ENCODE measurements around the gene LMX1B.

The LMX1B gene

DNA sequence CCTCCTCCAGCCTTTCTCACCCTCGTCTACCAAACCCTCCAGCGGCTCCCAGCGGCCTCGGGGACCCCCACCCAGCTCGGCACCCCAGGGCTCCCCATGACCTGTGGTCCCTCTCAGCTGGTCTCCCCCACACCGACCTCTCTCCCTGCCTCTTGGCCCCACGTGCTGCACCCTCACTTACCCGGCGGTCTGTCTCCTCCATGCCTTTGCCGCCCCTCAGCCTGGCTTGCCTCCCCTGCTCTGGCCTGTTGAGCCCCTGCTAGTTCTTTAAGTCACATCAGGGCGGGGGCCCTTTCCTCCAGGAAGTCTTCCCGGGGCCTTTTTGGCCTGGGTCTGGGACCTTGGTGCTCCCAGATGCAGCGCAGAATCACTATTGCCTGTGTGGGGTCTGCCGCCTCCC is 81.5 kb downstream of the LMX1B start:
- DNase-seq (ENCODE audit: low read depth), result no peak

DNA sequence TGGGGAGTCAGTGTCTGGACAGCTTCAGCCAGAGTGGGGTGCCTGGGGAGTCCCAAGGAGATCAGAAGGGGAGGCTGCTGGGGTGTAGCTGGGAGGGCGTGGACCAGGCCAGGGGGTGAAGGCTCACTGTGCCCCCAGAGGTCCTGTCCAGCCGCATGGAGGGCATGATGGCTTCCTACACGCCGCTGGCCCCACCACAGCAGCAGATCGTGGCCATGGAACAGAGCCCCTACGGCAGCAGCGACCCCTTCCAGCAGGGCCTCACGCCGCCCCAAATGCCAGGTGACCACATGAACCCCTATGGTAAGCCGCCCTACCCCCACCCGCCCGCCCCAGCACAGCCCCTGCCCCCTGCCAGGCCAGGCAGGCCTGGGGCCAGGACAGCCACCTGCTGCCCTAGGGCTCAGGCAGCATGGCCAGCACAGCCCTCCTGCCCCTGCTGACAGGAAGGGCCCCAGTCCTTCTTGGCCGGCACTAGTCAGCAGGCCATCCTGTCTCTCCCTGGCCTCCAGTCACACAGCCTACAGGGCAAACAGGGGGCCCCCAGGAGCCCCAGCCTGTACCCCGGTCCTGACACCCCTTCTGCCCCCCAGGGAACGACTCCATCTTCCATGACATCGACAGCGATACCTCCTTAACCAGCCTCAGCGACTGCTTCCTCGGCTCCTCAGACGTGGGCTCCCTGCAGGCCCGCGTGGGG is 82.1 kb downstream of the LMX1B start:
- no peak overlapping the region for H3K4me3 ChIP-seq (ENCODE audit: low read depth, low read length)
- TF ChIP-seq MYC (IDR thresholded peaks at IDR 0.05; ENCODE audit: low read depth, low read length), result no peak
- TF ChIP-seq, protein P1, sequence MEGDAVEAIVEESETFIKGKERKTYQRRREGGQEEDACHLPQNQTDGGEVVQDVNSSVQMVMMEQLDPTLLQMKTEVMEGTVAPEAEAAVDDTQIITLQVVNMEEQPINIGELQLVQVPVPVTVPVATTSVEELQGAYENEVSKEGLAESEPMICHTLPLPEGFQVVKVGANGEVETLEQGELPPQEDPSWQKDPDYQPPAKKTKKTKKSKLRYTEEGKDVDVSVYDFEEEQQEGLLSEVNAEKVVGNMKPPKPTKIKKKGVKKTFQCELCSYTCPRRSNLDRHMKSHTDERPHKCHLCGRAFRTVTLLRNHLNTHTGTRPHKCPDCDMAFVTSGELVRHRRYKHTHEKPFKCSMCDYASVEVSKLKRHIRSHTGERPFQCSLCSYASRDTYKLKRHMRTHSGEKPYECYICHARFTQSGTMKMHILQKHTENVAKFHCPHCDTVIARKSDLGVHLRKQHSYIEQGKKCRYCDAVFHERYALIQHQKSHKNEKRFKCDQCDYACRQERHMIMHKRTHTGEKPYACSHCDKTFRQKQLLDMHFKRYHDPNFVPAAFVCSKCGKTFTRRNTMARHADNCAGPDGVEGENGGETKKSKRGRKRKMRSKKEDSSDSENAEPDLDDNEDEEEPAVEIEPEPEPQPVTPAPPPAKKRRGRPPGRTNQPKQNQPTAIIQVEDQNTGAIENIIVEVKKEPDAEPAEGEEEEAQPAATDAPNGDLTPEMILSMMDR (IDR thresholded peaks at IDR 0.05; ENCODE audit: low read depth, low read length), result no peak
- no peak for DNase-seq (ENCODE audit: low read depth)

More for the DNA sequence above, 81.5 kb downstream of the LMX1B start:
- TF ChIP-seq, protein P2, sequence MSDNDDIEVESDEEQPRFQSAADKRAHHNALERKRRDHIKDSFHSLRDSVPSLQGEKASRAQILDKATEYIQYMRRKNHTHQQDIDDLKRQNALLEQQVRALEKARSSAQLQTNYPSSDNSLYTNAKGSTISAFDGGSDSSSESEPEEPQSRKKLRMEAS (IDR thresholded peaks at IDR 0.05; ENCODE audit: low read depth, low read length), result no peak
- TF ChIP-seq MYC (IDR thresholded peaks at IDR 0.05; ENCODE audit: low read depth, low read length) (no peak), POLR2A (IDR thresholded peaks at IDR 0.05; ENCODE audit: extremely low read depth, insufficient read length) (no peak)
- TF ChIP-seq, protein P1 (IDR thresholded peaks at IDR 0.05; ENCODE audit: low read depth, low read length), result no peak
- H3K4me3 ChIP-seq (ENCODE audit: low read depth, low read length), result no peak overlapping the region

DNA sequence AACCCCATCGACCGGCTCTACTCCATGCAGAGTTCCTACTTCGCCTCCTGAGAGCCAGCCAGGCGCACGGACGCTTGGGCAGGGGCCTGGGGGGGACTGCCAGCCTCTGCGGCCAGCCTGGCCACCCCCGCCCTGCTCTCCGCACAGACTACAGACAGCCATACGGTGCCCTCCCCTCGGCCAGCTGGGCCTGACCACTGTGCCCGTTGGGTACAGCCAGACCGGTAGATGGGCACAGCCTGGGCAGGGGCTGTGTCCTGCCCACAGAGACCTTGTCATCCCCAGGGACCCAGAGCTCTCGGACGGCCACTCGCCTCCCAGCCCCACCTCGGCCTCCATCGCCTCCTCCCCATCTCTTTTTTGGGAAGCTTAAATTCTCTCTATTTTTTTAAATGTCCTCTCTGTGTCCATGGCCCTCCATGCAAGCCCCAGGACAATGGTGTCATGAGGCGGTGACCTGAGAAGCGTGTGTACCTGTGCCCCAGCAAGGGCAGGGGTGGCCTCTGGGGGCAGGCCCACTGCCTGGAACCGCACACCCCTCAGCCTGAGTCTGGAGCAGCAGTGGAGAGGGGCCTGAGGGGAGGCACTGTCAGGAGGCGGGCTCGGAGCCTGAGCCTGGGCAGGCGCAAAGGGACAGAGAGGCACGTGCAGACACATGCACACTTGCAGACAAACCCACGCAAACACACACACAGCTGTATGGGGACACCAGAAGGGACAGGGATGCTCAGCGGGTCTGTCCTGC is 82.8 kb downstream of the LMX1B start:
- TF ChIP-seq, protein P1 (IDR thresholded peaks at IDR 0.05; ENCODE audit: low read depth, low read length), result no peak
- TF ChIP-seq MYC (IDR thresholded peaks at IDR 0.05; ENCODE audit: low read depth, low read length) (no peak), POLR2A (IDR thresholded peaks at IDR 0.05; ENCODE audit: extremely low read depth, insufficient read length) (no peak)
- TF ChIP-seq, protein P2 (IDR thresholded peaks at IDR 0.05; ENCODE audit: low read depth, low read length), result no peak
- no peak overlapping the region for H3K4me3 ChIP-seq (ENCODE audit: low read depth, low read length)
- no peak for DNase-seq (ENCODE audit: low read depth)

- no peak for DNase-seq (ENCODE audit: low read depth)
- TF ChIP-seq, protein P1 (IDR thresholded peaks at IDR 0.05; ENCODE audit: low read depth, low read length), result no peak
- TF ChIP-seq POLR2A (IDR thresholded peaks at IDR 0.05; ENCODE audit: extremely low read depth, insufficient read length), result no peak
- TF ChIP-seq, protein P2 (IDR thresholded peaks at IDR 0.05; ENCODE audit: low read depth, low read length), result no peak
- no peak for TF ChIP-seq MYC (IDR thresholded peaks at IDR 0.05; ENCODE audit: low read depth, low read length)
- no peak overlapping the region for H3K4me3 ChIP-seq (ENCODE audit: low read depth, low read length)
These were observed 83.6 kb downstream of the LMX1B start for GRCh38 chr9:126697330-126697729.

GRCh38 chr9:126698251-126698650 is 84.5 kb downstream of the LMX1B start:
- no peak overlapping the region for H3K4me3 ChIP-seq (ENCODE audit: low read depth, low read length)
- TF ChIP-seq, protein P1 (IDR thresholded peaks at IDR 0.05; ENCODE audit: low read depth, low read length), result no peak
- TF ChIP-seq MYC (IDR thresholded peaks at IDR 0.05; ENCODE audit: low read depth, low read length), result no peak
- TF ChIP-seq POLR2A (IDR thresholded peaks at IDR 0.05; ENCODE audit: extremely low read depth, insufficient read length), result no peak
- TF ChIP-seq, protein P2 (IDR thresholded peaks at IDR 0.05; ENCODE audit: low read depth, low read length), result no peak
- no peak for DNase-seq (ENCODE audit: low read depth)
